H1 (cell line): ENCODE measurements around the gene SLC51B.

Source experiments
- BRCA1 ChIP-seq: IDR thresholded peaks from 2 replicates; pipeline ENCODE4 v1.6.1; 2012; ENCODE audit warnings: low read depth, low read length, improper control_type of control experiment
- CTCF ChIP-seq, 3 experiments: IDR thresholded peaks; 1 replicate in 2 of 3; 2 replicates in 1 of 3; pipeline versions ENCODE4 v1.5.1 to v1.6.1; 2011; ENCODE audit warnings: low read length in 3 of 3, mild to moderate bottlenecking in 3 of 3, inconsistent platforms in 2 of 3, low read depth in 1 of 3, moderate library complexity in 1 of 3; ENCODE audit not compliant: insufficient read depth in 1 of 3; ENCODE audit errors: control extremely low read depth in 1 of 3
- E2F6 ChIP-seq: IDR thresholded peaks from 2 replicates; pipeline ENCODE4 v1.6.1; 2012; ENCODE audit warnings: inconsistent platforms
- EZH2 ChIP-seq: fragments of 200-600 bp; sonication (generic); IDR thresholded peaks from 2 replicates; pipeline ENCODE4 v1.7.1; 2012; ENCODE audit warnings: low read depth, mild to moderate bottlenecking, moderate library complexity, low read length, inconsistent platforms; ENCODE audit not compliant: severe bottlenecking
- GTF2F1 ChIP-seq: IDR thresholded peaks from 2 replicates; pipeline ENCODE4 v1.6.1; 2012; ENCODE audit warnings: low read depth, low read length, improper control_type of control experiment, borderline replicate concordance
- KDM5A ChIP-seq: fragments of 200-600 bp; IDR thresholded peaks from 2 replicates; pipeline ENCODE4 v1.7.1; 2012; ENCODE audit warnings: mild to moderate bottlenecking, low read length, inconsistent platforms, mixed read lengths
- MAFK ChIP-seq: IDR thresholded peaks from 2 replicates; pipeline ENCODE4 v1.6.1; 2012; ENCODE audit warnings: low read depth, mild to moderate bottlenecking, improper control_type of control experiment, low read length
- PHF8 ChIP-seq: fragments of 200-600 bp; sonication (generic); conservative IDR thresholded peaks from 2 replicates; pipeline ENCODE4 v1.7.1; 2012; ENCODE audit warnings: low read depth, mild to moderate bottlenecking, inconsistent platforms, low read length, moderate library complexity
- POLR2A ChIP-seq, 2 experiments: IDR thresholded peaks; 1 replicate in 1 of 2; 2 replicates in 1 of 2; pipeline ENCODE4 v1.6.1; 2011; ENCODE audit warnings: low read depth in 2 of 2, low read length in 2 of 2, mild to moderate bottlenecking in 2 of 2; ENCODE audit errors: control extremely low read depth in 1 of 2
- RAD21 ChIP-seq, 2 experiments: IDR thresholded peaks in 1 of 2; conservative IDR thresholded peaks in 1 of 2; 2 replicates each; pipeline ENCODE4 v1.6.1; 2011; ENCODE audit warnings: low read depth in 2 of 2, low read length in 2 of 2, improper control_type of control experiment in 1 of 2, inconsistent platforms in 1 of 2, mild to moderate bottlenecking in 1 of 2, moderate library complexity in 1 of 2
- SP1 ChIP-seq: IDR thresholded peaks from 2 replicates; pipeline ENCODE4 v1.6.1; 2011; ENCODE audit warnings: low read depth, low read length
- SP2 ChIP-seq: IDR thresholded peaks from 2 replicates; pipeline ENCODE4 v1.6.1; 2012; ENCODE audit warnings: mild to moderate bottlenecking, low read length, inconsistent platforms
- SP4 ChIP-seq: IDR thresholded peaks from 2 replicates; pipeline ENCODE4 v1.6.1; 2012; ENCODE audit warnings: low read length, inconsistent platforms

GRCh38 chr15:65037309-65037708 is 7.9 kb upstream of the SLC51B start:
- no peak for TF ChIP-seq CTCF (IDR thresholded peaks at IDR 0.05; ENCODE audit: control extremely low read depth in 1 of 3, insufficient read depth in 1 of 3, low read depth in 1 of 3, low read length in 3 of 3)
- no peak for TF ChIP-seq KDM5A
- TF ChIP-seq SP1, result no peak
- TF ChIP-seq E2F6, result no peak
- TF ChIP-seq EZH2, result no peak
- no peak for TF ChIP-seq MAFK
- no peak for TF ChIP-seq PHF8
- TF ChIP-seq GTF2F1, result no peak
- no peak for TF ChIP-seq POLR2A (IDR thresholded peaks at IDR 0.05; ENCODE audit: control extremely low read depth in 1 of 2, low read depth in 2 of 2, low read length in 2 of 2)
- TF ChIP-seq SP2, result no peak
- TF ChIP-seq SP4, result no peak
- TF ChIP-seq RAD21 (IDR thresholded peaks at IDR 0.05 in 1 of 2, conservative IDR thresholded peaks at IDR 0.05 in 1 of 2; ENCODE audit: low read depth in 2 of 2, low read length in 2 of 2), result no peak
- TF ChIP-seq BRCA1, result no peak
